Bronchial epithelial cell (primary cell): ENCODE data around the gene DUSP22. TPM values are rescaled to one million over a fixed set of nuclear protein-coding genes. Genes with fewer than 3 reads are reported as not detected.
A peak's percentile ranks its signal among the peaks of the same experiment; 100 is the strongest.

ENCODE experiments used
- DNase-seq: peaks from one replicate; pipeline ENCODE4 v3.0.0-alpha.2; 2010; ENCODE audit warnings: low read depth
- FAIRE-seq: peaks from 2 replicates; lab custom pipeline; 2011; peaks lifted over from hg19 to GRCh38; lab: Jason Lieb, UNC
- H3K27me3 ChIP-seq: 2 replicates; pipeline ENCODE4 v1.5.1; 2011; ENCODE audit warnings: low read length; ENCODE audit not compliant: control insufficient read depth, insufficient read depth
- H3K36me3 ChIP-seq: 2 replicates; pipeline ENCODE4 v1.5.1; 2011; ENCODE audit warnings: low read length; ENCODE audit not compliant: control insufficient read depth, insufficient read depth
- H3K4me3 ChIP-seq: 2 replicates; pipeline ENCODE4 v1.5.1; 2011; ENCODE audit warnings: mild to moderate bottlenecking, low read depth, low read length, control low read depth
- total RNA-seq: library from RNA; depleted of rRNA; stranded (reverse); fragments of >200 nt; gene quantifications from 2 replicates; pipeline ENCODE4 v1.2.1, GENCODE V29; 2014
- TF ChIP-seq, protein P1 (sequence below): IDR thresholded peaks from 2 replicates; pipeline ENCODE4 v1.5.1; 2011; ENCODE audit warnings: mild to moderate bottlenecking, moderate library complexity, low read length, control low read depth, inconsistent platforms; ENCODE audit not compliant: insufficient read depth, severe bottlenecking

DUSP22 gene
- total RNA-seq, 1 donor from 2014 or later = 33.7 TPM

DNA sequence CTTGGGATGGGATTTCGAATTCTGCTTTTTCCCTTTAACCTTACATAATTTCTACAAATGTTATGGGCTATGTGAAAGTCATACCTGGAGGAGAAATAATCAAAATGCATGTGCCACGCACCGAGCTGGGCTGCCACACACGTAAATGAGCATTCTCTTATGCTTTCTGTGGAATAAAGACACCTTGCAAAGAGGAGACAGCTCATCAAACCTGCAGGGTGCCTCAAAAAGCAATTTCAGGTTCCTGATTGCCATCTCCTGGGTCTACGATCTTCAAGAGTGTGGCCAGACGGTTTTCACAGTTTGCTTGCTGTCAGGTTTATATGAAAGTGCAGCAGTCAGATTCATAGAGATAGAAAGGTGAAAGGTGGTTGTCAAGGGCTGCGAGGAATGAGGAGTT lies 36.6 kb downstream of the DUSP22 start:
- Histone ChIP-seq H3K4me3 (no peak overlapping the region), H3K27me3 (no peaks in the 10 kb centered on the region), H3K36me3 (peaks cover 4% of the 10 kb centered on the region)
- DNase-seq = no peak
- TF ChIP-seq, protein P1, sequence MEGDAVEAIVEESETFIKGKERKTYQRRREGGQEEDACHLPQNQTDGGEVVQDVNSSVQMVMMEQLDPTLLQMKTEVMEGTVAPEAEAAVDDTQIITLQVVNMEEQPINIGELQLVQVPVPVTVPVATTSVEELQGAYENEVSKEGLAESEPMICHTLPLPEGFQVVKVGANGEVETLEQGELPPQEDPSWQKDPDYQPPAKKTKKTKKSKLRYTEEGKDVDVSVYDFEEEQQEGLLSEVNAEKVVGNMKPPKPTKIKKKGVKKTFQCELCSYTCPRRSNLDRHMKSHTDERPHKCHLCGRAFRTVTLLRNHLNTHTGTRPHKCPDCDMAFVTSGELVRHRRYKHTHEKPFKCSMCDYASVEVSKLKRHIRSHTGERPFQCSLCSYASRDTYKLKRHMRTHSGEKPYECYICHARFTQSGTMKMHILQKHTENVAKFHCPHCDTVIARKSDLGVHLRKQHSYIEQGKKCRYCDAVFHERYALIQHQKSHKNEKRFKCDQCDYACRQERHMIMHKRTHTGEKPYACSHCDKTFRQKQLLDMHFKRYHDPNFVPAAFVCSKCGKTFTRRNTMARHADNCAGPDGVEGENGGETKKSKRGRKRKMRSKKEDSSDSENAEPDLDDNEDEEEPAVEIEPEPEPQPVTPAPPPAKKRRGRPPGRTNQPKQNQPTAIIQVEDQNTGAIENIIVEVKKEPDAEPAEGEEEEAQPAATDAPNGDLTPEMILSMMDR = no peak
- FAIRE-seq = no peak

DNA sequence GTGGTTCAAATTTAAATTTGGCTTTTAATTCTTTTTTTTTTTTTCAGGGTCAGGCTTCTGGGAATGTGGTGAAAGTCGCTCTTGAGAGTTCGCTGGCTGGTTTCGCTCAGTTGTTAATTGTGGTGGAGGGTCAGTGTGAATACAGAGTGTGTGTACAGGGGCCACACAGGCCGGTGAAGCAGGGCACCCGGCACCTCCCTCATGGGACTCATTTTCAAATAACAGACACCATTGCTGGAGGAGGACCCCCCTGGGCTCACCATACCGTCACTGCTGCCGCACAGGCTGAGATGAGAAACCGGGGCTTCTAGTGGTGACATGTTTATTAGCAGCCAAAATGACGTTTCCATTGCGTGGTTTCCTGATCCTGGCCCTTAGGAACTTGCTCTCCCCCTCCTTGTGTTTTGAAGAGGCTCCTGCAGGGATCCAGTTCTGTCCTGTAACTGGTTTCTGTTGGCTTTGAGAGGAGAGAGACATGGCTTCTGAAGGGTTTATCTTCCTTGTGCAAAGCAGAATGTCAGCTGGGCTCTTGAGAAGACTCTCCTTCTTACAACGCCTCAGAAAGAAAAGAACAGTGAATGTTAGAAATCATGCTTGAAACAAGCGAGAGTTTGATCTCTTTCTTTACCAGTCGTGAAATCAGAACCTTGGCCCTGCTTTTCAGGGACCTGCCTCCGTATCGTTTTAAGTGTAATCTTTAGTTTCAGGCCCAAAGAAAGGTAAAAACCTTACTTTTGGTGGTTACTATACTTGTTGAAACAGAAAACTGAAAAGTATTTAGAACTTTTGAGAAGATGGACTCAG lies 37.8 kb downstream of the DUSP22 start:
- DNase-seq (no peak), FAIRE-seq (no peak)
- H3K27me3 ChIP-seq = no peaks in the 10 kb centered on the region
- H3K36me3 ChIP-seq = peaks cover 4% of the 10 kb centered on the region
- H3K4me3 ChIP-seq = no peak overlapping the region
- TF ChIP-seq, protein P1 = no peak

DNA sequence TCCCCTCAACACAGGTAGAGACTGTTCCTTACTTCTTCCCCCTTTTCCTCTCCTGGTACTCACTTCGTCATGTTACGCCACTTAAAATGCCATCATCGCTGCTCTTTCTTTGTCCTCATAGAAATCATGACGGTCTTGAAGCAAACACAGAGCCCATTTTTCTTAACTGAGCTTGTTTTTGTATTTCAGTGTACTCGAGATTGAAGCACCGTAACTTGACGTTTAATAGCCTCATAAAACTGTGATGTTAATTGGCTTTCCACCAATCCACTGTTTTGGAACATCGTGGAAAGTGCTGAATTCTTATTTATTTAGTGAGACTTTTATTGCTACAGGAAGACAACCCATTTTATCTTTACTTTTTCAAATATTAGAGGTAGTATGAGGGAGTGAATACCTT lies 38.7 kb downstream of the DUSP22 start:
- FAIRE-seq = no peak

DNA sequence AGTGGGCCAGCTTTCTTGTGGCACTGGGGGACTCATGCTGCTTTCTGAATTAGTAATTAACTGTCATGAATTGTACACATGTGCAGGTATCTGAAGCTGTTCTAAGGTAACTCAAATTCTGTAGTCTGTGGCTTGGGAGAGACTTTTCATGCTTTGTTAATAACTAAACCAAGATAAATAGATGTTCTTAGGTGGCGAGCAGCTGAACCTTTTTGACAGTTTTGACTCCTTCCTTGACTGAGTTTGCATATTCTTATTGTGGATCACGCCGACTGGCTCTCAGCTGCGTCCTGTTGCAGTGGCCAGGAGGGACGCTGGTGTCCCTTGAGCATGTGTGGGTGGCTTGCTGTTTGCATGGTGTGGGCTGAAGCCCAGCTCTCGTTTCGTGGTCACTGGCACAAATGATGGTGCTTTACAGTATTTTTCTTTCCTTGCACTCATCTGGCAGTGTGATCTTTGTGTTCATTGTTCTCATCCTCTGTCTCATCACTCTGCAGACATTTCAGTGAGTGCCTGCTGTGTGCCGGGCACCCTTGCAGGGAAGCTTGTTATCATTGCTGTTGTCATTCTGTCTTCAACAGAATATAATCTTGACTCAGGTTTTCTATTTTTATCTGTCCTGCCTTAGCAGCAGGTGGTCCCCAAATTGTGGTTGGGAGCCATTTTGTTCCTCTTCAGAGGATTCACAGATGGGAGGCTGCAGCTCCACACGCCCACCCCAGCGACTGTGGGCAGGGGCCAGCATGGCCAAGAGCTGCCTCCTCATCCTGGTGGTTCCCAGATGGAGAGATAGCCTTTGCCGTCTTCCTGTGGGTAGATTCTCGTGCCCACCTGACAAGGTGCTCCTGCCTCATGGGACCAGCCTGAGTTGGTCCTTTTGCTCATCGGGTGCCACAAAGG lies 39.6 kb downstream of the DUSP22 start:
- FAIRE-seq = no peak

More for the DNA sequence above, 38.7 kb downstream of the DUSP22 start:
- DNase-seq = no peak
- H3K36me3 ChIP-seq = peaks cover 4% of the 10 kb centered on the region
- no peaks in the 10 kb centered on the region for H3K27me3 ChIP-seq
- H3K4me3 ChIP-seq = no peak overlapping the region
- TF ChIP-seq, protein P1 = no peak

DNA sequence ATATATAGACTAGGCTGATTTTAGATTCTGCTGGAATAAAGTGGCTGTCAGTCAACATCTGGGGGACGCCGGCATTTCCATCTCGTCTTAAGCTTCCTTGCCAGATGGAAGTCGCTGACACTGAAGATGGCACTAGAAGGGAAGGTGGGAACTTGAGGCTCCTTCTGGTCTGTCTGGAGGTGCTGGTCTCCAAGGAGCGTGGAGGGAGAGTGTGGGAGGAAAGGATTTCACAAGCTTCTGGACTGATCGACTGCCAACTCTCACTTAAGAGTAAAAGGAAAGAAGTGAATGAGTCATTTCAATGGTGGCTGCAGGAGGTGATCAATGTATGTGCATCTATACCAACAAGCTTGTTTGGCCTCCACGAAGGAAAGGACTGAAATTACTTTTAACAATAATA lies 40.4 kb downstream of the DUSP22 start:
- TF ChIP-seq, protein P1 = no peak
- Histone ChIP-seq H3K36me3 (peaks cover 4% of the 10 kb centered on the region), H3K4me3 (no peak overlapping the region), H3K27me3 (no peaks in the 10 kb centered on the region)
- FAIRE-seq (no peak), DNase-seq (peak; percentile 61)

More for the DNA sequence above, 39.6 kb downstream of the DUSP22 start:
- peaks cover 4% of the 10 kb centered on the region for H3K36me3 ChIP-seq
- DNase-seq = no peak
- TF ChIP-seq, protein P1 = no peak
- no peaks in the 10 kb centered on the region for H3K27me3 ChIP-seq
- H3K4me3 ChIP-seq = no peak overlapping the region
